Lower leg skin (tissue), 3 donors: Measurements from ENCODE around the gene LIN37.

Experiments
- POLR2A ChIP-seq, 2 donors: fragments of 450-650 bp; IDR thresholded peaks; one replicate each; pipeline ENCODE4 v1.6.1; 2016 to 2017; ENCODE audit warnings: antibody characterized with exemption in 2 of 2, mild to moderate bottlenecking in 1 of 2, moderate library complexity in 1 of 2
- TF ChIP-seq, protein P1 (sequence below), 3 donors: fragments of 450-650 bp; IDR thresholded peaks; one replicate each; pipeline ENCODE4 v1.5.1; 2016; ENCODE audit warnings: antibody characterized with exemption in 3 of 3, mild to moderate bottlenecking in 3 of 3, moderate library complexity in 2 of 3

DNA sequence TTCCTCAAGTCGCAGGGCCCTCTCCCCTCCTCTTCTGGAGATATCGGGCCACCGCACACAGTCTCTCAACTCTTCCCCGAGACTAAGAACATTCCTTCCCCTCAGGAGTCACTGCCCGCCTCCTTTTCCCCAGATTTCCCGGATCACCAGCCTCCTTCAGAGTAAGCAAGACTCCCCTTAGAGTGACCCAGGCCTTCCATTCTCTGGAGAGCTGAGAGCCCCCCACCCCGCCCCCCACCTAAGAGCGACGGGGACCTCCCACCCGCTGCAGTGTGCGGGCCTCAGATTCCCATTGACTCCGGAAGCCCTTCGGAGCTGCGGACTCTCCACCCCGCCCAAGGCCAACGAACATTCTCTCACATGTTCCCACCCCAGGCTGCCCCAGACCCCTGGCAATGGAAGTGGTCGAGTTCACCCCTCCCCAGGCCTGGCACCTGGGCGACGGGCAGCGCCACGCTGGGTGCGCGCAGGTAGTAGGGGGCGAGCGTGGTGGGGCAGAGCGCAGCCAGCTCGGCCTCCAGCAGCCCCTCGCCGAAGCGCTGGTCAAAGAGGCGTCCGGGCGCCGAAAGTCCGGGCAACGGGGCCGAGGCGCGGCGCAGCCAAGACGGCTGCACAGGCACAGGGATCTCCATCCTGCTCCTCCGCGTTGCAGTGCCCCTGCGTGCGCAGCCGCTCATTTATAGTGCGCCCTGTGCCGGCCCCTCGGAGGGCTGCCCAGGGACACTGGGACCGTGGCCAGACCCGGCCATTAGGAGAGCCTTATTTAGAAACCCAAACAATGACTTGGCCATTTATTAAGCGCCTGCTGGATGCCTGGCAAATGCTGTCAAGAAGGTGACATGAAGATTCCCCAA, 8.2 kb downstream of the LIN37 start, which contains the start of gene HSPB6:
- no peak for TF ChIP-seq POLR2A (IDR thresholded peaks at IDR 0.05)
- TF ChIP-seq, protein P1, sequence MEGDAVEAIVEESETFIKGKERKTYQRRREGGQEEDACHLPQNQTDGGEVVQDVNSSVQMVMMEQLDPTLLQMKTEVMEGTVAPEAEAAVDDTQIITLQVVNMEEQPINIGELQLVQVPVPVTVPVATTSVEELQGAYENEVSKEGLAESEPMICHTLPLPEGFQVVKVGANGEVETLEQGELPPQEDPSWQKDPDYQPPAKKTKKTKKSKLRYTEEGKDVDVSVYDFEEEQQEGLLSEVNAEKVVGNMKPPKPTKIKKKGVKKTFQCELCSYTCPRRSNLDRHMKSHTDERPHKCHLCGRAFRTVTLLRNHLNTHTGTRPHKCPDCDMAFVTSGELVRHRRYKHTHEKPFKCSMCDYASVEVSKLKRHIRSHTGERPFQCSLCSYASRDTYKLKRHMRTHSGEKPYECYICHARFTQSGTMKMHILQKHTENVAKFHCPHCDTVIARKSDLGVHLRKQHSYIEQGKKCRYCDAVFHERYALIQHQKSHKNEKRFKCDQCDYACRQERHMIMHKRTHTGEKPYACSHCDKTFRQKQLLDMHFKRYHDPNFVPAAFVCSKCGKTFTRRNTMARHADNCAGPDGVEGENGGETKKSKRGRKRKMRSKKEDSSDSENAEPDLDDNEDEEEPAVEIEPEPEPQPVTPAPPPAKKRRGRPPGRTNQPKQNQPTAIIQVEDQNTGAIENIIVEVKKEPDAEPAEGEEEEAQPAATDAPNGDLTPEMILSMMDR (IDR thresholded peaks at IDR 0.05) = no peak
